ENCODE results near the gene SLC23A2. TPM values are rescaled to one million over a fixed set of nuclear protein-coding genes. Genes with fewer than 3 reads are reported as not detected.
A peak's percentile ranks its signal among the peaks of the same experiment; 100 is the strongest.

Gene SLC23A2
- total and polyA plus RNA-seq, 2 experiments from 2014 or later, result 5.9 to 9.6 TPM

GRCh38 chr20:4949833-4950178 lies 51.5 kb downstream of the SLC23A2 start:
- Histone ChIP-seq H3K9ac (no peak overlapping the region), H3K4me2 (ENCODE audit: unreplicated experiment) (no peak overlapping the region), H3K9me3 (ENCODE audit: low read depth) (no peaks in the 10 kb centered on the region), H3K4me3 (no peak overlapping the region), H3F3A (ENCODE audit: insufficient read depth) (peaks cover 35% of the 10 kb centered on the region), H3K27ac (no peak overlapping the region), H2AFZ (no peak overlapping the region), H4K20me1 (ENCODE audit: insufficient read depth) (no peaks in the 10 kb centered on the region), H3K36me3 (ENCODE audit: low read depth) (no peaks in the 10 kb centered on the region), H3K79me2 (ENCODE audit: insufficient read depth) (0 out of 2 replicates have a peak, but pooled peaks cover 11% of the 10 kb centered on the region), H3K9me2 (ENCODE audit: insufficient read depth) (no peaks in the 10 kb centered on the region), H3K4me1 (ENCODE audit: insufficient read depth) (peaks cover 29% of the 10 kb centered on the region), H3K27me3 (replicated peaks; ENCODE audit: insufficient read depth) (no peaks in the 10 kb centered on the region)
- WGBS, 2 experiments (ENCODE audit: low coverage in 1 of 2, low lambda C conversion rate in 2 of 2, missing lambda C conversion rate in 2 of 2), result 56 to 65% methylated on average over 6 of the region's 6 CpGs
- peak; percentile 81 for DNase-seq
- in situ Hi-C loops (cut with MboI), result loop anchor here (25.0 kb wide), 1 partner anchor 338 kb away; no protein-coding TSS in a partner anchor
- no peak for TF ChIP-seq EZH2 (IDR thresholded peaks at IDR 0.05; ENCODE audit: insufficient read depth, poor library complexity, severe bottlenecking)
- TF ChIP-seq EZH2phosphoT487 (IDR thresholded peaks at IDR 0.05; ENCODE audit: insufficient read depth, low read depth), result no peak

GRCh38 chr20:4947817-4948559 lies 53.3 kb downstream of the SLC23A2 start:
- Histone ChIP-seq H3K4me3 (no peak overlapping the region), H3K9ac (no peak overlapping the region), H3K9me2 (ENCODE audit: insufficient read depth) (no peaks in the 10 kb centered on the region), H3F3A (ENCODE audit: insufficient read depth) (peaks cover 35% of the 10 kb centered on the region), H3K36me3 (ENCODE audit: low read depth) (no peaks in the 10 kb centered on the region), H4K20me1 (ENCODE audit: insufficient read depth) (no peaks in the 10 kb centered on the region), H2AFZ (no peak overlapping the region), H3K4me1 (ENCODE audit: insufficient read depth) (peaks cover 40% of the 10 kb centered on the region), H3K9me3 (ENCODE audit: low read depth) (no peaks in the 10 kb centered on the region), H3K79me2 (ENCODE audit: insufficient read depth) (0 out of 2 replicates have a peak, but pooled peaks cover 11% of the 10 kb centered on the region), H3K27ac (peak overlapping the region; percentile 37), H3K4me2 (ENCODE audit: unreplicated experiment) (peak overlapping the region; percentile 37), H3K27me3 (replicated peaks; ENCODE audit: insufficient read depth) (no peaks in the 10 kb centered on the region)
- TF ChIP-seq EZH2phosphoT487 (IDR thresholded peaks at IDR 0.05; ENCODE audit: insufficient read depth, low read depth) (no peak), EZH2 (IDR thresholded peaks at IDR 0.05; ENCODE audit: insufficient read depth, poor library complexity, severe bottlenecking) (no peak)
- in situ Hi-C loops (cut with MboI), result no loop called here
- WGBS, 2 experiments (ENCODE audit: low coverage in 1 of 2, low lambda C conversion rate in 2 of 2, missing lambda C conversion rate in 2 of 2), result 72 to 73% methylated on average over 3 of the region's 3 CpGs
- DNase-seq, result peak; percentile 44

GRCh38 chr20:4946986-4947385 lies 54.3 kb downstream of the SLC23A2 start:
- H3K4me2 ChIP-seq (ENCODE audit: unreplicated experiment), result no peak overlapping the region
- H3K27me3 ChIP-seq (replicated peaks; ENCODE audit: insufficient read depth), result no peaks in the 10 kb centered on the region
- WGBS, 2 experiments (ENCODE audit: low coverage in 1 of 2, low lambda C conversion rate in 2 of 2, missing lambda C conversion rate in 2 of 2), result 51 to 57% methylated on average over 6 of the region's 6 CpGs
- no peaks in the 10 kb centered on the region for H3K9me3 ChIP-seq (ENCODE audit: low read depth)
- no peaks in the 10 kb centered on the region for H3K36me3 ChIP-seq (ENCODE audit: low read depth)
- H3K9me2 ChIP-seq (ENCODE audit: insufficient read depth), result no peaks in the 10 kb centered on the region
- peak; percentile 31 for DNase-seq
- no peak overlapping the region; the same call in 1 of the 2 replicates for H3K27ac ChIP-seq
- H3K79me2 ChIP-seq (ENCODE audit: insufficient read depth), result 0 out of 2 replicates have a peak, but pooled peaks cover 11% of the 10 kb centered on the region
- H3F3A ChIP-seq (ENCODE audit: insufficient read depth), result peaks cover 33% of the 10 kb centered on the region
- no peak for TF ChIP-seq EZH2 (IDR thresholded peaks at IDR 0.05; ENCODE audit: insufficient read depth, poor library complexity, severe bottlenecking)
- TF ChIP-seq EZH2phosphoT487 (IDR thresholded peaks at IDR 0.05; ENCODE audit: insufficient read depth, low read depth), result no peak
- H3K4me1 ChIP-seq (ENCODE audit: insufficient read depth), result peaks cover 50% of the 10 kb centered on the region
- H4K20me1 ChIP-seq (ENCODE audit: insufficient read depth), result no peaks in the 10 kb centered on the region
- no peak overlapping the region for H3K9ac ChIP-seq
- no peak overlapping the region for H2AFZ ChIP-seq
- in situ Hi-C loops (cut with MboI), result no loop called here
- no peak overlapping the region for H3K4me3 ChIP-seq

GRCh38 chr20:4946585-4946984 lies 54.7 kb downstream of the SLC23A2 start:
- no peaks in the 10 kb centered on the region for H3K36me3 ChIP-seq (ENCODE audit: low read depth)
- no peaks in the 10 kb centered on the region for H3K9me2 ChIP-seq (ENCODE audit: insufficient read depth)
- 0 out of 2 replicates have a peak, but pooled peaks cover 11% of the 10 kb centered on the region for H3K79me2 ChIP-seq (ENCODE audit: insufficient read depth)
- H2AFZ ChIP-seq, result no peak overlapping the region
- H4K20me1 ChIP-seq (ENCODE audit: insufficient read depth), result no peaks in the 10 kb centered on the region
- H3K27me3 ChIP-seq (replicated peaks; ENCODE audit: insufficient read depth), result no peaks in the 10 kb centered on the region
- no peaks in the 10 kb centered on the region for H3K9me3 ChIP-seq (ENCODE audit: low read depth)
- TF ChIP-seq EZH2phosphoT487 (IDR thresholded peaks at IDR 0.05; ENCODE audit: insufficient read depth, low read depth) (no peak), EZH2 (IDR thresholded peaks at IDR 0.05; ENCODE audit: insufficient read depth, poor library complexity, severe bottlenecking) (no peak)
- no peak overlapping the region for H3K4me3 ChIP-seq
- no peak for DNase-seq
- in situ Hi-C loops (cut with MboI), result no loop called here
- 88 to 92% methylated on average over 6 of the region's 6 CpGs for WGBS, 2 experiments (ENCODE audit: low coverage in 1 of 2, low lambda C conversion rate in 2 of 2, missing lambda C conversion rate in 2 of 2)
- peaks cover 33% of the 10 kb centered on the region for H3F3A ChIP-seq (ENCODE audit: insufficient read depth)
- H3K27ac ChIP-seq, result no peak overlapping the region
- H3K4me1 ChIP-seq (ENCODE audit: insufficient read depth), result peaks cover 50% of the 10 kb centered on the region
- no peak overlapping the region for H3K9ac ChIP-seq
- H3K4me2 ChIP-seq (ENCODE audit: unreplicated experiment), result no peak overlapping the region
